ENCODE results near the gene BARD1.

GRCh38 chr2:214715025-214715424, 94.5 kb downstream of the BARD1 start:
- TF ChIP-seq POLR2A (IDR thresholded peaks at IDR 0.05; ENCODE audit: low read length) = no peak
- TF ChIP-seq, protein P1, sequence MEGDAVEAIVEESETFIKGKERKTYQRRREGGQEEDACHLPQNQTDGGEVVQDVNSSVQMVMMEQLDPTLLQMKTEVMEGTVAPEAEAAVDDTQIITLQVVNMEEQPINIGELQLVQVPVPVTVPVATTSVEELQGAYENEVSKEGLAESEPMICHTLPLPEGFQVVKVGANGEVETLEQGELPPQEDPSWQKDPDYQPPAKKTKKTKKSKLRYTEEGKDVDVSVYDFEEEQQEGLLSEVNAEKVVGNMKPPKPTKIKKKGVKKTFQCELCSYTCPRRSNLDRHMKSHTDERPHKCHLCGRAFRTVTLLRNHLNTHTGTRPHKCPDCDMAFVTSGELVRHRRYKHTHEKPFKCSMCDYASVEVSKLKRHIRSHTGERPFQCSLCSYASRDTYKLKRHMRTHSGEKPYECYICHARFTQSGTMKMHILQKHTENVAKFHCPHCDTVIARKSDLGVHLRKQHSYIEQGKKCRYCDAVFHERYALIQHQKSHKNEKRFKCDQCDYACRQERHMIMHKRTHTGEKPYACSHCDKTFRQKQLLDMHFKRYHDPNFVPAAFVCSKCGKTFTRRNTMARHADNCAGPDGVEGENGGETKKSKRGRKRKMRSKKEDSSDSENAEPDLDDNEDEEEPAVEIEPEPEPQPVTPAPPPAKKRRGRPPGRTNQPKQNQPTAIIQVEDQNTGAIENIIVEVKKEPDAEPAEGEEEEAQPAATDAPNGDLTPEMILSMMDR (IDR thresholded peaks at IDR 0.05) = no peak
- TF ChIP-seq CHD2 (IDR thresholded peaks at IDR 0.05; ENCODE audit: low read length, partially characterized antibody) = no peak
- TF ChIP-seq JUN (IDR thresholded peaks at IDR 0.05) = no peak
- no peak for TF ChIP-seq MAX (IDR thresholded peaks at IDR 0.05)
- TF ChIP-seq HOXB13 (CRISPR knock-in tag; IDR thresholded peaks at IDR 0.05; ENCODE audit: low read depth) = no peak
- no peak for TF ChIP-seq JUNB (IDR thresholded peaks at IDR 0.05)
- TF ChIP-seq RNF2 (IDR thresholded peaks at IDR 0.05; ENCODE audit: borderline replicate concordance, low read depth) = no peak

Measured in A549 (cell line).